Measurements from ENCODE around the gene NUMB.

The NUMB gene

DNA sequence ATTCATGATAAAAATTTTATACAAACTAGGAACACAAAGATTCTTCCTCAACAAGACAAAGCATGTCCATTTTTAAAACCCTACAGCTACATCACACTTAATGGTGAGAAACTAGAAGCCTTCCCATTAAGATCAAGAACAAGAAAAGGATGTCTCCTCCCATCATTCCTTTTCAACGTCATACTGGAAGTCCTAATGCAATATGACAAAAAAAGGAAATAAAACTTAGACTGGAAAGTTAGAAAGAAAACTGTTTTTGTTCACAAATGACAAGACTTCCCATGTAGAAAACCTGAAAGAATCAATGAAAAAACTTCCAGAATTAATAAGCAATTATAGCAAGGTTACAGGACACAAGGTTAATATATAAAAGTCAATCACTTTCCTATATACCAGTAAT, 82.5 kb downstream of the NUMB start:
- DNase-seq (no peak), ATAC-seq (ENCODE audit: insufficient read depth, low read depth) (no peak)
- no peaks in the 10 kb centered on the region for H4K20me1 ChIP-seq (ENCODE audit: insufficient read depth, low read length)
- H3K9me3 ChIP-seq (ENCODE audit: insufficient read depth, low read length, severe bottlenecking) = no peaks in the 10 kb centered on the region
- no peaks in the 10 kb centered on the region for H3K36me3 ChIP-seq (ENCODE audit: insufficient read depth, low read length)
- H3K79me2 ChIP-seq (ENCODE audit: insufficient read depth, low read length) = peaks cover 10% of the 10 kb centered on the region
- no peaks in the 10 kb centered on the region for H3K27me3 ChIP-seq (ENCODE audit: insufficient read depth, low read length, poor library complexity)
- no peak overlapping the region for H3K4me2 ChIP-seq (ENCODE audit: insufficient read depth, low read length)
- H3K4me1 ChIP-seq (ENCODE audit: insufficient read depth, low read length) = no peaks in the 10 kb centered on the region
- no peak overlapping the region for H3K9ac ChIP-seq (ENCODE audit: low read depth, low read length)
- no peak overlapping the region for H2AFZ ChIP-seq (ENCODE audit: low read depth, low read length)
- TF ChIP-seq EZH2 (IDR thresholded peaks at IDR 0.05; ENCODE audit: borderline replicate concordance, low read depth, low read length, severe bottlenecking) (no peak), CTCF (IDR thresholded peaks at IDR 0.05; ENCODE audit: borderline replicate concordance, extremely low read depth, low read length, poor library complexity, severe bottlenecking) (no peak)
- H3K4me3 ChIP-seq (ENCODE audit: low read depth in 1 of 2, low read length in 2 of 2) = no peak overlapping the region
- no peak overlapping the region for H3K27ac ChIP-seq (ENCODE audit: low read length)

- Histone ChIP-seq H3K4me3 (ENCODE audit: low read depth in 1 of 2, low read length in 2 of 2) (no peak overlapping the region), H3K79me2 (ENCODE audit: insufficient read depth, low read length) (peaks cover 12% of the 10 kb centered on the region), H2AFZ (ENCODE audit: low read depth, low read length) (no peak overlapping the region), H3K4me2 (ENCODE audit: insufficient read depth, low read length) (no peak overlapping the region), H3K27ac (ENCODE audit: low read length) (no peak overlapping the region), H3K4me1 (ENCODE audit: insufficient read depth, low read length) (no peaks in the 10 kb centered on the region), H3K27me3 (ENCODE audit: insufficient read depth, low read length, poor library complexity) (no peaks in the 10 kb centered on the region), H3K36me3 (ENCODE audit: insufficient read depth, low read length) (no peaks in the 10 kb centered on the region), H3K9me3 (ENCODE audit: insufficient read depth, low read length, severe bottlenecking) (no peaks in the 10 kb centered on the region), H3K9ac (ENCODE audit: low read depth, low read length) (no peak overlapping the region), H4K20me1 (ENCODE audit: insufficient read depth, low read length) (no peaks in the 10 kb centered on the region)
- ATAC-seq (ENCODE audit: insufficient read depth, low read depth) = no peak
- no peak for TF ChIP-seq EZH2 (IDR thresholded peaks at IDR 0.05; ENCODE audit: borderline replicate concordance, low read depth, low read length, severe bottlenecking)
- no peak for TF ChIP-seq CTCF (IDR thresholded peaks at IDR 0.05; ENCODE audit: borderline replicate concordance, extremely low read depth, low read length, poor library complexity, severe bottlenecking)
- no peak for DNase-seq
Observed at GRCh38 chr14:73374218-73374617, 84.1 kb downstream of the NUMB start.

DNA sequence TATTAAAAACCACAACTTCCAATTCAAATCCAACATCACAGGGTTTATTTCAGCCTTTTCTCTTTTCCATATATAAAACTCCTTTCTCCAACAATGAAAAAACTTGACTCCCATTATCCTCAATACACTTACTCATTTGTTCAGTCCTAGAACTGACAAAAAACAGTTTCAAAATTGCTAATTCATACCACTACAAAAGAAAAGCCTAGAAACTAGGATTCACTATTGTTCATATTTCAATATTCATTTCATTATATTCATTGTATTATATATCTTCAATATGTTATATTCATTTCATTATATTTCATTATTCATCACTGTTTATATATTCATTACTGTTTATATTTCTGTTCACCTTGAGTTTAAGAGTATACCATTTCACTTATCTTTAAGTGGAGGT, 85.8 kb downstream of the NUMB start:
- DNase-seq (no peak), ATAC-seq (ENCODE audit: insufficient read depth, low read depth) (no peak)
- TF ChIP-seq CTCF (IDR thresholded peaks at IDR 0.05; ENCODE audit: borderline replicate concordance, extremely low read depth, low read length, poor library complexity, severe bottlenecking) (no peak), EZH2 (IDR thresholded peaks at IDR 0.05; ENCODE audit: borderline replicate concordance, low read depth, low read length, severe bottlenecking) (no peak)
- H3K4me2 ChIP-seq (ENCODE audit: insufficient read depth, low read length) = no peak overlapping the region
- no peak overlapping the region for H3K9ac ChIP-seq (ENCODE audit: low read depth, low read length)
- H3K79me2 ChIP-seq (ENCODE audit: insufficient read depth, low read length) = peaks cover 9% of the 10 kb centered on the region
- H4K20me1 ChIP-seq (ENCODE audit: insufficient read depth, low read length) = no peaks in the 10 kb centered on the region
- H2AFZ ChIP-seq (ENCODE audit: low read depth, low read length) = no peak overlapping the region
- H3K27ac ChIP-seq (ENCODE audit: low read length) = no peak overlapping the region
- H3K4me3 ChIP-seq (ENCODE audit: low read depth in 1 of 2, low read length in 2 of 2) = no peak overlapping the region
- H3K9me3 ChIP-seq (ENCODE audit: insufficient read depth, low read length, severe bottlenecking) = no peaks in the 10 kb centered on the region
- H3K4me1 ChIP-seq (ENCODE audit: insufficient read depth, low read length) = no peaks in the 10 kb centered on the region
- H3K27me3 ChIP-seq (ENCODE audit: insufficient read depth, low read length, poor library complexity) = no peaks in the 10 kb centered on the region
- H3K36me3 ChIP-seq (ENCODE audit: insufficient read depth, low read length) = no peaks in the 10 kb centered on the region

DNA sequence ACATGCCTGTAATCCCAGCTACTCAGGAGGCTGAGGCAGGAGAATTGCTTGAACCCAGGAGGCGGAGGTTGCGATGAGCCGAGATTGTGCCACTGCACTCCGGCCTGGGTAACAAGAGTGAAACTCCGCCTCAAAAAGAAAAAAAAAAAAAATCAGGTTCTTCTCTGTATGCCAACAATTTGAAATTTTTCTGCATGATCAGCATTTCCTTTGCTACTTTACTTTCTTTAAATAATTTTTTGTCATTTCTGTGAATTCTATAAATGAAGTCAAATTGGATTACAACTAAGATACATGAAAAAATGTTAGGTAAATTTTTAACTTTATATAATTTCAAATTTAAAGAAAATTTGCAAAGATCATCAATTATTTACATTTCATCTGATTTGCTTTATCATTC, 87.8 kb downstream of the NUMB start:
- no peak for TF ChIP-seq CTCF (IDR thresholded peaks at IDR 0.05; ENCODE audit: borderline replicate concordance, extremely low read depth, low read length, poor library complexity, severe bottlenecking)
- TF ChIP-seq EZH2 (IDR thresholded peaks at IDR 0.05; ENCODE audit: borderline replicate concordance, low read depth, low read length, severe bottlenecking) = no peak
- DNase-seq = no peak
- ATAC-seq (ENCODE audit: insufficient read depth, low read depth) = no peak
- Histone ChIP-seq H2AFZ (ENCODE audit: low read depth, low read length) (no peak overlapping the region), H3K4me1 (ENCODE audit: insufficient read depth, low read length) (no peaks in the 10 kb centered on the region), H3K36me3 (ENCODE audit: insufficient read depth, low read length) (no peaks in the 10 kb centered on the region), H3K27me3 (ENCODE audit: insufficient read depth, low read length, poor library complexity) (no peaks in the 10 kb centered on the region), H3K4me3 (ENCODE audit: low read depth in 1 of 2, low read length in 2 of 2) (no peak overlapping the region), H3K4me2 (ENCODE audit: insufficient read depth, low read length) (no peak overlapping the region), H3K9ac (ENCODE audit: low read depth, low read length) (no peak overlapping the region), H3K79me2 (ENCODE audit: insufficient read depth, low read length) (peaks cover 10% of the 10 kb centered on the region; the same call in 1 of the 2 replicates), H4K20me1 (ENCODE audit: insufficient read depth, low read length) (no peaks in the 10 kb centered on the region; the same call in 1 of the 2 replicates), H3K9me3 (ENCODE audit: insufficient read depth, low read length, severe bottlenecking) (no peaks in the 10 kb centered on the region), H3K27ac (ENCODE audit: low read length) (no peak overlapping the region)
